HG03159 (cell line): ENCODE measurements around the gene COX7A2.

ENCODE experiments used
- ATAC-seq: cut with Tn5 transposase; IDR thresholded peaks from one replicate; pipeline ENCODE4 v1.9.1; 2021; ENCODE audit warnings: mild to moderate bottlenecking, moderate library complexity; ENCODE audit not compliant: unreplicated experiment

The COX7A2 gene

GRCh38 chr6:75268988-75269354, 25.4 kb upstream of the COX7A2 start:
- no peak for ATAC-seq

- no peak for ATAC-seq
These were observed 24.8 kb upstream of the COX7A2 start for GRCh38 chr6:75268121-75268987.

GRCh38 chr6:75267461-75267860, 23.9 kb upstream of the COX7A2 start:
- no peak for ATAC-seq

DNA sequence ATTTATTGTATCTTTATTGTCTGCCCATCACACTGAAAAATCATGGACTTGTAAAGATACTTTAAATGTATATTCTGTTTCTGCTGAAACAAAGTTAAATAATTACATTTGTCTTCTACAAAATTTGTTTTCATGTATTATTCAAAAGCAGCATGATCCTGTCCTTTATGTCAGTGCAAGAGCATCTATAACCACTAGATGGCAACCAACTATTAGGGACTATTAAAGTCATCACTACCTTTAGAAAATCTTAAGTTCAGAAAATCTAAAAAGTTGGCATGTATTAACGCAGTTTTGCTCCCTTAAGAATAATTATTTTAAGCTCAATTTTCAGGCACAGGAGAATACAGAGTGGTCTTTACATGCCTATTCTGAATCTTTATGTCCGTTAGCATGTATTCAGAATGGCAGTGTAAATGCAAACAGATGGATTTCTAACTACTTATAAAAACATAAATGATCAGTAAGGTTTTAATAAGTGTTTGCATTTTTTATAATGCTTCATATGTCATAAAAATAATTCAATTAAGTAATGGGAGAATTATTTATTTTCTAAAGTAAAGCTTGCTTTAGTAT, 23.2 kb upstream of the COX7A2 start:
- peak; percentile 81 for ATAC-seq

DNA sequence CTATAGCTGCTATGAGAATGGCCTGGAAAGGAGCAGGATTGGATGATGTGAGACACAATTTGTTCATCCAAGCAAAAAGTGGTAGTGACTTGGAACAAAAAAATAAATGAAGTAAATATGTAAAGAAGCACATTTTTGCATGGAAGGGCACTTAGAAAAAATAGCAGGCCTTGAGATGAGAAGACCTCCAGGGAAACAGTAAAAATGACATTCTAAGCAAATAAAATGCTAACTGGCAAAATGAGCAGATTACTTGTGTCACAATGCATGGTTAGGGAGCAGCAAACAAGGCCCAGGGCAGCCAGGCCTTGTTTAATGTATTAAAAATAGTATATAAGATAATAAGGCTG, 19.8 kb upstream of the COX7A2 start:
- ATAC-seq = no peak

GRCh38 chr6:75262716-75263400, 19.3 kb upstream of the COX7A2 start:
- no peak for ATAC-seq

GRCh38 chr6:75261299-75261698, 17.7 kb upstream of the COX7A2 start:
- no peak for ATAC-seq

DNA sequence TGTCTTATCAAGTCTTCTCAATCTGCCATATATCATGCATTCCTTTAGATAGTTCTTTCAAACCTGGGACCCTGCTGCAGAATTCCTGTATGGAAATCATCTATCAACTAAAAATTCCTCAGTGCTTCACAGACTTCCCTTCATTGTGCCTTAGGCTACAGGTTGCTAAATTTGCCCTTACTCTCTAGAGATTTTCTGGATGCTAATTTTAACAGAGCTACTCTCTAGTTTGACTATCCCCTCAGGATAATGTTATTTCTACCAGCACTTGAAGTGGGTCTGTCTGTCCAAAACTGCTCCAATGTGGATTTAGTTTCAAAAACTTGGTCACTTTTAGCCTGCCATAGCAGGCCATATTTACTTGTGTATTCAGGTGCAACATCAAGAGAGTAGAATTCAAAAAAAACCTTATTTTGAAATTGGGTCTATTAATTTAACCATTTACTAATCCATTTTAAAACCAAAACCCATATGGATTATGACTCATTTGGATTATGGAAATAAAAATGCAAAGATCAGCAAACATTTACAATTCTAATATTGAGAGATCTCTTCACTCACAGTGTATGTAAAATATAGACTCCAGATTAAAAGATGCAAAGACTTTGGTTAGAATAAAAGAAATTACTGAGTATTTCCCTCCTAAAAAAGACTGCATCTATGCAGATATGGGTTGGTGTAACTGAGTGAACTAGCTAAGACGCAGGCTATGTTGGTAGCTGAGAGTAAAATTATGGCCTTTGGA, 13.9 kb upstream of the COX7A2 start:
- no peak for ATAC-seq

- no peak for ATAC-seq
These were observed 7.0 kb upstream of the COX7A2 start for GRCh38 chr6:75250552-75250951.

DNA sequence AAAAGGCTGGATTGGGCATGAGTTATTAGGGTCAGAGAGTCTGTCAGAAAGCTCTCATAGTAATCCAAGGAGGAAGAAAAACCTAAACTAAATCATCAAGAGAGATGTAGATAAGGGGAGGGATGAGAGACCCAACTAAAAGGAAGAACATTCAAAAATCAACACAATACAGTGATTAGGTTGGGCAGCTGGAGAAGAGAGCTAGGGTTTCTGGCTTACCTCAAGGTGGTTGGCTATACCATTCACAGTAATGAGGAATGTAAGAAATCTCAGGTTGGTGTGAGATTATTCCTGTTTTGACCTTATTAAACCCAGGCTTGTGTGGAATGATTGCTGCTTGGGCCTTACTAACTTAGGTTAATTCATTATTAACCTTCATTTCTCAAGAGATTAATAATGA, 6.2 kb upstream of the COX7A2 start:
- ATAC-seq = no peak

DNA sequence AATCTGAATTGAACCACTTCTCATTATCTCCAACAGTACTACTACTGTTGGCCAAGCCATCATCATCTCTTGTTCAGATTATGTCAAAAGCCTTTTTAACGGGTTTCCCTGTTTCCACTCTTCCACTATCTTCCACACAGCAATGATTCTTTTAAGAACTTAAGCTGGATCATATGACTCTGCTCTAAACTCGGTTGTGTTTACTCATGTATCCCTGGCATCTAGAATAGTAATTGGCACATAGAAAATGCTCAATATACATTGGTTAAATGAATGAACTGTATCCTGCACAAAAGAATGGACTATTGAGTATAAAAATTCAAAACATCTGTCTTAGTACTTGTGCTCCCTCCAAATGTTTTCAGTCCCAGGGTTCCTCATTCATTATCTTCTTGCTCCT, 2.8 kb upstream of the COX7A2 start:
- no peak for ATAC-seq

DNA sequence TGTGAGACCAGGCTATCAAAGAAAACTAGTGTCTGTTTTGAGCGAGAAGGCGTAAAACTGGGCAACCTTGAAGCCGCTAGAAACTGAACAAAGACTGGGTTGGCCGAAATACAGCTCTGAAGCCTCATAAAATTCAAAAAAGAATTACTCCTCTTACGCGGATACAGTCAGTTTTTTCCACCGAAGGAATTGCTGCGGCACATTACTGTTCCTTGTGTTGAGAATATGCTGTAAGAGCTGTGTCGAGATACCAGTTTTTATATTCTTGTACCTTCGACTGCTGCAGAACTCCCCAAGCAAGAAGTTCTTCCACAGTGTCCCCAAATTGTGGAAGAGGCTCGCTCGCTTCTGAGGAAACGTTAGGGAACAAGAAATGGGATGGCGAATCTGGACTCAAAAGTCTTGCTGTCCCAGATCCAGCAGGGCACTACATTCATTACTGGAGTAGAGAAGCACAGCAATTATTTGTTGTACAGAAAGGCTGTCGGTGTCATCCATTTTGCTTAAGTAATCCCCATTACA, 523 bp upstream of the COX7A2 start:
- peak; percentile 11 for ATAC-seq

- ATAC-seq = no peak
These were observed 7.0 kb downstream of the COX7A2 start for GRCh38 chr6:75236630-75237029.

- no peak for ATAC-seq
These were observed 8.3 kb downstream of the COX7A2 start for GRCh38 chr6:75235271-75235670.

DNA sequence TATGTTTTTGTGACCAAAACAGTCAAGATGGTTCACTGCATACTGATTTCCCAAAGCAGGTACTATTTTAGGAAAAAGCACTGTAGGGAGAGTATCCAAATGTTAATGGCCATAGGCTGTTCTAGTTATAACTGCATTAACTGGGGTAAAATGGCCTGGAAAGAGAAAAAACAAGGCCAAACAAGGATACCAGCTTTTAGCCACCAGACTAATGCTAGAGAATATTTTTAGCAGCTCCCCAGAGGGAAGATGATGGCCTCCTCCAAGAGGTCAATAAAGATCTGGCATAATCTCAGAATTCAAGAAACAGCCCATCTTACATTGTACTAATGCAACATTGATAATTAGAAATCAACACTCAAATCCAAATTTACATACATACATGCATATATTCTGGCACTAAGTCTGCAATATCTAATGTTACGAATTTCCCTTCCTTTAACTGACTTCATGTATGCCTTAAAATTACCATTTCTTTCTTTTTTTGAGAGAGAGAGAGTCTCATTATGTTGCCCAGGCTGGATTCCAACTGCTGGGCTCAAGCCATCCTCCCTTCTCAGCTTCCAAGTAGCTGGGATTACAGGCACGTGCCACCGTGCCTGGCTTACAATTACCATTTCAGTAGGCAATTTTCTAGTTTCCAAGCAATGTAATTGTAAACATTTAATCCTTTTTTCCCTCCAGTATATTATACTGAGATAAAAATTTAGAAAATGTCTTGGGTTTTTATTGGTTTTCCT, 9.3 kb downstream of the COX7A2 start:
- no peak for ATAC-seq

- ATAC-seq = no peak
These were observed 10.4 kb downstream of the COX7A2 start for GRCh38 chr6:75233092-75233615.

DNA sequence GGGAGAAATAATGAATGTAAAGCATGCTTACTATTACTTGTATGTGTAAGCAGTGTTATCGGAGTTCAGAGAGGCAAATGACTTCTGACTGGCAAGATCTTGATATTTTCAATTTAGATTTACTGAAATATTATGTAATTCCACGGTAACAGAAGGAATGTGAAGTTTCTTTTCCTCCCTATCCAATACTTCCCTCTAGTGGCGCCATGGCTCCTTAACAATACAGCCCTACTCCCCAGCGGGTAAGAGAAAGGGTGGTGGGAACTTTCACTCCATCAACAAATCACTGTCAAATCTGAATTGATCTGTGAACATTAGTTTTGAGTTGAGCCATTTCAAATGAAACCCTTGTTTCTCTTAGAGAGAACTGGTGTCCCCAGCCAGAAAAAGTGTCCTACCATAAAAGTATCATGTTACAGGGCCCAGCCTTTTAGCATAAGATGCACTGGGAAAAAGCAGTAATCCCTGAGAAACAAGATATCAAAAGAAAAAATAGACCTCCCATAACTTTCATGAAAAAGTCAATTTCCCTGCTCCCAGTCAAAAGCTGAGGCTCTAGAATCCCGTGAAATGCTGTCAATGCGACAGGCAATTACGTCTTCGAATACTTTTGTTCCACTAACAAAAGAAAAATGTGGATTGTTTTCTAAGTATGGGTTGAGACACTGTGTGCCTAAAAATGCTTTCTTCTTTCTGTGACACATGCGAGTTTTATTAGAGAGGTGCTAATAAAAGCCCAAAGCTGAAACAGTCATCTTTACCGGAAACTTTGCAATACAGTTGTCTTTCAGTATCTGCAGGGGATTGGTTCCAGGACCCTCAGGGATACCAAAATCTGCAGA, 12.9 kb downstream of the COX7A2 start:
- ATAC-seq = no peak

DNA sequence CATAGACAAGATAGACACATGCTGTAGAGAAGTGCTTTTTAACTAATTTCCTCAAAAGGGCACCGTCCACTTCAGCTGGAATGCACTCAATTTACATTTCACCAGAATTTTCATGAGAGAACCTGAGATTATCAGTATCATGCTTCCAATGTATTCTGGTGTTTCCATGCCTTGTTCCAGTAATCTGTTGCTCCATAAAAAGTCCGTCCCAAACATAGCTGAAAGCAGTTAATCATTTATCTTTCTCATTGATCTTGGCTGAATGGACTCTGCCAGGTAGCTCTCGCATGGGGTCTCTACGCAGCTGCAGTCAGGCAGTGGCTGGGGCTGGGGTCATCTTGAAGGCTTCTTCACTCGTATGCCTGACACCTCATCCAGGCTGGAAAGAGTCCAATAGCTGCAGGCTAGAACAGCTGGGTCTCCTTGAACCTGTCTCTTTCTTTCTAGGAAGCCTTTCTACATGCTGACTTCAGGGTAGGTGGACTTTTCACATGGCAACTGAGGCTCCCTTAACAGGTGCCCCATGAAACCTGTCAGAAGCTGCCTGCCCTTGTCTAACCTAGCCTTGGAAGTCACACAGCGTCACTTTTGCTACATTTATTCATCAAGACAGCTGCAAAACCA, 19.2 kb downstream of the COX7A2 start:
- ATAC-seq = no peak

DNA sequence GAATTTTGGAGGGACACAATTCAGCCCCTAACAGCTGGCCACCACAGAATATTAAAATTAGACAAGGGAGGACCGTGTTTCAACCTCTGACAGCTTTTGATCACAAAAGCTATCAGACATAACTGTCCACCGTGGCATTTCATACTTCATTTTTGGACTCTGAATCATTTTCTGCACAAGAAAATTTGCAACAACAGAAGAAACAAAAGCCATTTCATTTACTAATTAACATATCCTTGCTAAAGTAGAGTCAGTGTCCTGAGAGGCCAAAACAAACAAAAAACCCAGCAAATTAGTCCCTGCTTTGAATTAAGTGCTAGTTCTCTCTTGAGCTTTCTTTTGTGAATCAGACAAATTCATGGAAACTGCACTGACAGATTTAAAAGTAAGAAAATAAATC, 20.2 kb downstream of the COX7A2 start:
- ATAC-seq = no peak
